H1 (cell line): ENCODE data around the gene ITGA11.

ENCODE experiments used
- BCL11A ChIP-seq, 2 experiments: IDR thresholded peaks; one replicate each; pipeline ENCODE4 v1.6.1; 2011; ENCODE audit warnings: low read depth in 2 of 2, low read length in 2 of 2, mild to moderate bottlenecking in 2 of 2
- CTCF ChIP-seq, 3 experiments: IDR thresholded peaks; 1 replicate in 2 of 3; 2 replicates in 1 of 3; pipeline versions ENCODE4 v1.5.1 to v1.6.1; 2011; ENCODE audit warnings: low read length in 3 of 3, mild to moderate bottlenecking in 3 of 3, inconsistent platforms in 2 of 3, low read depth in 1 of 3, moderate library complexity in 1 of 3; ENCODE audit not compliant: insufficient read depth in 1 of 3; ENCODE audit errors: control extremely low read depth in 1 of 3
- EGR1 ChIP-seq: IDR thresholded peaks from 2 replicates; pipeline ENCODE4 v1.6.1; 2011; ENCODE audit warnings: low read depth, low read length, borderline replicate concordance
- JUN ChIP-seq: IDR thresholded peaks from 2 replicates; pipeline ENCODE4 v1.6.1; 2011; ENCODE audit warnings: low read depth, mild to moderate bottlenecking, improper control_type of control experiment, low read length
- KDM5A ChIP-seq: fragments of 200-600 bp; IDR thresholded peaks from 2 replicates; pipeline ENCODE4 v1.7.1; 2012; ENCODE audit warnings: mild to moderate bottlenecking, low read length, inconsistent platforms, mixed read lengths
- MAX ChIP-seq: IDR thresholded peaks from 2 replicates; pipeline ENCODE4 v1.6.1; 2012; ENCODE audit warnings: inconsistent platforms
- ZNF274 ChIP-seq: IDR thresholded peaks from 2 replicates; pipeline ENCODE4 v1.7.0; 2012; ENCODE audit warnings: low read length, borderline replicate concordance; ENCODE audit errors: extremely low read depth

DNA sequence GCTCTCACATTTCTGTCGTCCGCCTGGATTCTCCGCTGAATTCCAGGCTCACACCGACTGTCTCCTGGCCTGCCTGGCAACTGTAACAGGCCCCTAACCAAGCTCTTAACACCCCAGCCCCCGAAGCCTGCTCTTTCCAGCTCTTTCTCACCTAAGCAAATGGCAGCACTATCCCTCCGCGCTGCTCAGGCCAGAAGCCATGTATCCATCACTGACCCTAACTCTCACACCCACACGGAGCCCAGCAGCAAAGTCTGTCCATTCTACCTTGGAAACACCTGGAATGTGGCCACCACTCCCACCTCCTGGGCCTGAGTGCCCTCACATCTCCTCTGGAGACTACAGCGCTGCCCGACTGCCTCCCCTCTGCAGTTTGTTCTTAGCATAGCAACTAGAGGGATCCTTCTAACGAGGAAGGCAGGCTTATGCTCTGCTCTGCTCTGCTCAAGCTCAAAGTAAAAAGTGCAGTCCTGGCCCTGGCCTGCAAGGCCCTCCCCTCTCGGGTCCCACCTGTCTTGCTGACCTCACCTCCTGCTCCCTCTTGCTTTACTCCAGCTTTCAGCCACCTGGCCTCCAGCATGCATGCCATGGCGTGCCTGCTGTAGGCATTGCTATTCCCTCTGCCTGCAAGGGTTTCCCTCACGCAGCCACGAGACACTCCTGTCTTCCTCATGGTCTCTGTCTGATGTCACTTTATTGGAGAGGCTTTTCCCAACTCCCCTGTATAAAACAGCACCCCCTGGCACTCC, 127.2 kb downstream of the ITGA11 start:
- TF ChIP-seq MAX (0 out of 2 replicates have a peak, but pooled peaks have one; percentile 15), CTCF (IDR thresholded peaks at IDR 0.05; ENCODE audit: control extremely low read depth in 1 of 3, insufficient read depth in 1 of 3, low read depth in 1 of 3, low read length in 3 of 3) (peak; percentile 36 to 69 (median 47)), JUN (no peak), EGR1 (no peak), BCL11A (IDR thresholded peaks at IDR 0.05; ENCODE audit: low read depth in 2 of 2, low read length in 2 of 2) (no peak), ZNF274 (no peak), KDM5A (no peak)
